H1 (cell line): Measurements from ENCODE around the gene ZFAND3. TPM values are rescaled to one million over a fixed set of nuclear protein-coding genes. Genes with fewer than 3 reads are reported as not detected.

Experiments
- CTCF ChIA-PET: fragments of 300-600 bp; sonication (Branson Sonifier 250); formaldehyde crosslinking; loops from one replicate; lab custom pipeline; 2021; ENCODE audit not compliant: partially characterized antibody; lab: Charles Lee
- POLR2A ChIA-PET: fragments of 300-600 bp; sonication (Branson Sonifier 250); formaldehyde crosslinking; loops from one replicate; lab custom pipeline; 2021; ENCODE audit warnings: inconsistent platforms; ENCODE audit not compliant: partially characterized antibody; lab: Charles Lee
- DNase-seq, 2 experiments: peaks; one replicate each; pipeline versions ENCODE4 v3.0.0 to v3.0.0-alpha.2; 2010 to 2022; ENCODE audit warnings: low spot score in 2 of 2, low read depth in 1 of 2, mixed read lengths in 1 of 2
- FAIRE-seq: peaks from 2 replicates; lab custom pipeline; 2011; peaks lifted over from hg19 to GRCh38; lab: Jason Lieb, UNC
- H2AFZ ChIP-seq: 2 replicates; pipeline ENCODE4 v1.8.1; 2012; ENCODE audit warnings: low read length, inconsistent platforms
- H2AK5ac ChIP-seq: 2 replicates; pipeline ENCODE4 v1.6.1; 2013; ENCODE audit warnings: low read depth, low read length
- H2BK120ac ChIP-seq: replicated peaks from 2 replicates; pipeline ENCODE3; 2013; ENCODE audit warnings: low read depth, low read length, inconsistent platforms
- H2BK12ac ChIP-seq: 2 replicates; pipeline ENCODE4 v1.6.1; 2013; ENCODE audit warnings: low read depth, low read length
- H2BK15ac ChIP-seq: 2 replicates; pipeline ENCODE4 v1.6.1; 2013; ENCODE audit warnings: low read length
- H2BK20ac ChIP-seq: 2 replicates; pipeline ENCODE4 v1.6.1; 2013; ENCODE audit warnings: low read length
- H2BK5ac ChIP-seq: 2 replicates; pipeline ENCODE4 v1.6.1; 2013; ENCODE audit warnings: low read depth, low read length
- H3K14ac ChIP-seq: 2 replicates; pipeline ENCODE4 v1.6.1; 2013; ENCODE audit warnings: inconsistent platforms; ENCODE audit not compliant: insufficient read length
- H3K18ac ChIP-seq: 2 replicates; pipeline ENCODE4 v1.6.1; 2013; ENCODE audit warnings: low read length; ENCODE audit errors: extremely low read depth
- H3K23ac ChIP-seq: 2 replicates; pipeline ENCODE4 v1.6.1; 2013; ENCODE audit warnings: inconsistent platforms; ENCODE audit not compliant: insufficient read length
- H3K23me2 ChIP-seq: 2 replicates; pipeline ENCODE4 v1.6.1; 2013; ENCODE audit warnings: low read depth, low read length
- H3K27ac ChIP-seq: 2 replicates; pipeline ENCODE4 v1.6.1; 2011; ENCODE audit warnings: low read depth, low read length, inconsistent platforms
- H3K27me3 ChIP-seq, 4 experiments: replicated peaks in 1 of 4; 1 replicate in 1 of 4; 2 replicates in 3 of 4; pipeline versions ENCODE4 v1.6.1 to v1.8.1; 2011 to 2013; ENCODE audit warnings: low read length in 3 of 4, mild to moderate bottlenecking in 3 of 4, inconsistent platforms in 2 of 4, mixed read lengths in 2 of 4, moderate library complexity in 1 of 4; ENCODE audit not compliant: control insufficient read depth in 3 of 4, insufficient read depth in 3 of 4; ENCODE audit errors: extremely low read depth in 1 of 4
- H3K36me3 ChIP-seq, 4 experiments: 2 replicates each; pipeline versions ENCODE4 v1.6.1 to v1.8.1; 2011 to 2013; ENCODE audit warnings: mild to moderate bottlenecking in 4 of 4, low read length in 3 of 4, moderate library complexity in 2 of 4, control low read depth in 1 of 4, inconsistent platforms in 1 of 4; ENCODE audit not compliant: insufficient read depth in 4 of 4, control insufficient read depth in 2 of 4
- H3K4ac ChIP-seq: replicated peaks from 2 replicates; pipeline ENCODE3; 2013; ENCODE audit warnings: low read length, low read depth, mixed read lengths, inconsistent platforms; ENCODE audit not compliant: insufficient read length
- H3K4me1 ChIP-seq, 4 experiments: replicated peaks in 1 of 4; 1 replicate in 1 of 4; 2 replicates in 3 of 4; pipeline versions ENCODE4 v1.6.1 to v1.8.1; 2011 to 2013; ENCODE audit warnings: low read length in 3 of 4, inconsistent platforms in 2 of 4, mixed read lengths in 1 of 4; ENCODE audit not compliant: insufficient read depth in 4 of 4, control insufficient read depth in 3 of 4
- H3K4me2 ChIP-seq, 2 experiments: 2 replicates each; pipeline versions ENCODE4 v1.6.1 to v1.8.1; 2011 to 2013; ENCODE audit warnings: low read depth in 2 of 2, low read length in 2 of 2, control low read depth in 1 of 2, inconsistent platforms in 1 of 2, mild to moderate bottlenecking in 1 of 2; ENCODE audit not compliant: insufficient read depth in 1 of 2
- H3K4me3 ChIP-seq, 4 experiments: fragments of 200-600, 300-600 bp in 1 of 4; sonication (generic), shearing (Covaris generic), sonication (Bioruptor Twin) in 1 of 4; 2 replicates each; pipeline versions ENCODE4 v1.5.1 to v1.8.1; 2011 to 2016; ENCODE audit warnings: low read length in 4 of 4, low read depth in 3 of 4, control low read depth in 2 of 4, inconsistent platforms in 2 of 4, mild to moderate bottlenecking in 2 of 4, mixed read lengths in 1 of 4, moderate library complexity in 1 of 4; ENCODE audit not compliant: insufficient read depth in 2 of 4; ENCODE audit errors: extremely low read depth in 1 of 4
- H3K56ac ChIP-seq: replicated peaks from 2 replicates; pipeline ENCODE3; 2013; ENCODE audit warnings: low read depth, mild to moderate bottlenecking, mixed read lengths, low read length, inconsistent platforms; ENCODE audit not compliant: insufficient read length
- H3K79me1 ChIP-seq: 2 replicates; pipeline ENCODE4 v1.6.1; 2013; ENCODE audit warnings: low read depth, low read length, control low read depth
- H3K79me2 ChIP-seq, 2 experiments: 2 replicates each; pipeline versions ENCODE4 v1.6.1 to v1.8.1; 2012 to 2013; ENCODE audit warnings: low read length in 2 of 2, mild to moderate bottlenecking in 2 of 2, inconsistent platforms in 1 of 2; ENCODE audit not compliant: insufficient read depth in 2 of 2, control insufficient read depth in 1 of 2
- H3K9ac ChIP-seq, 4 experiments: replicated peaks in 1 of 4; 1 replicate in 1 of 4; 2 replicates in 3 of 4; pipeline versions ENCODE4 v1.6.1 to v1.8.1; 2011 to 2013; ENCODE audit warnings: low read depth in 3 of 4, low read length in 3 of 4, control low read depth in 2 of 4, mild to moderate bottlenecking in 2 of 4, moderate library complexity in 2 of 4, inconsistent platforms in 1 of 4; ENCODE audit errors: extremely low read depth in 1 of 4
- H3K9me3 ChIP-seq, 2 experiments: 2 replicates each; pipeline versions ENCODE4 v1.6.1 to v1.8.1; 2012 to 2013; ENCODE audit warnings: mild to moderate bottlenecking in 2 of 2, moderate library complexity in 2 of 2, control low read depth in 1 of 2, inconsistent platforms in 1 of 2, low read depth in 1 of 2, low read length in 1 of 2, mixed read lengths in 1 of 2; ENCODE audit not compliant: insufficient read depth in 2 of 2
- H4K20me1 ChIP-seq, 2 experiments: replicated peaks in 1 of 2; 2 replicates each; pipeline versions ENCODE3 to v1.8.1; 2011 to 2013; ENCODE audit warnings: inconsistent platforms in 2 of 2, low read length in 2 of 2, mild to moderate bottlenecking in 1 of 2; ENCODE audit not compliant: insufficient read depth in 2 of 2, control insufficient read depth in 1 of 2
- H4K5ac ChIP-seq: 2 replicates; pipeline ENCODE4 v1.6.1; 2013; ENCODE audit warnings: low read length, low read depth, mixed read lengths, inconsistent platforms; ENCODE audit not compliant: insufficient read length
- H4K8ac ChIP-seq: 2 replicates; pipeline ENCODE4 v1.8.0; 2013; ENCODE audit warnings: mild to moderate bottlenecking, moderate library complexity, low read length, inconsistent platforms; ENCODE audit not compliant: insufficient read depth; ENCODE audit errors: extremely low read depth
- H4K91ac ChIP-seq: replicated peaks from 2 replicates; pipeline ENCODE3; 2013; ENCODE audit warnings: low read length, mixed read lengths, inconsistent platforms; ENCODE audit not compliant: insufficient read length
- ASH2L ChIP-seq: fragments of 200-600, 300-600 bp; sonication (generic); IDR thresholded peaks from one replicate; pipeline ENCODE4 v1.7.1; 2017; ENCODE audit warnings: low read length
- CREB1 ChIP-seq: IDR thresholded peaks from 2 replicates; pipeline ENCODE4 v1.6.1; 2012; ENCODE audit warnings: inconsistent platforms
- FOSL1 ChIP-seq: IDR thresholded peaks from 2 replicates; pipeline ENCODE4 v1.6.1; 2011; ENCODE audit warnings: mild to moderate bottlenecking, low read depth, low read length, moderate library complexity; ENCODE audit not compliant: insufficient read depth
- PHF8 ChIP-seq: fragments of 200-600 bp; sonication (generic); conservative IDR thresholded peaks from 2 replicates; pipeline ENCODE4 v1.7.1; 2012; ENCODE audit warnings: low read depth, mild to moderate bottlenecking, inconsistent platforms, low read length, moderate library complexity
- POLR2AphosphoS5 ChIP-seq: IDR thresholded peaks from 2 replicates; pipeline ENCODE4 v1.6.1; 2011; ENCODE audit warnings: low read depth, low read length
- RNF2 ChIP-seq: fragments of 200-900, 300-1000 bp; sonication (generic); IDR thresholded peaks from 2 replicates; pipeline ENCODE4 v1.7.1; 2016; ENCODE audit warnings: borderline replicate concordance, low read depth, mild to moderate bottlenecking, antibody characterized with exemption, low read length; ENCODE audit not compliant: poor library complexity, severe bottlenecking; ENCODE audit errors: missing control alignments
- SIX5 ChIP-seq: IDR thresholded peaks from 2 replicates; pipeline ENCODE4 v1.6.1; 2011; ENCODE audit warnings: mild to moderate bottlenecking, low read depth, low read length
- TAF7 ChIP-seq: optimal IDR thresholded peaks from 2 replicates; pipeline ENCODE3; 2011; ENCODE audit warnings: low read depth, mild to moderate bottlenecking, inconsistent platforms, low read length, moderate library complexity, borderline replicate concordance
- TCF12 ChIP-seq: IDR thresholded peaks from 2 replicates; pipeline ENCODE4 v1.6.1; 2011; ENCODE audit warnings: low read depth, mild to moderate bottlenecking, low read length
- whole genome bisulfite sequencing, 2 experiments: shearing (Covaris generic) in 1 of 2; methylation state at CpG; one replicate each; pipeline versions ENCODE4 v1.1.6 to v1.1.7; 2013 to 2015; ENCODE audit warnings: low lambda C conversion rate in 2 of 2, mixed read lengths in 2 of 2, inconsistent platforms in 1 of 2, low coverage in 1 of 2, missing lambda C conversion rate in 1 of 2; ENCODE audit not compliant: insufficient replicate concordance in 2 of 2, insufficient coverage in 1 of 2, insufficient read length in 1 of 2; ENCODE audit errors: extremely low coverage in 1 of 2, missing lambda C conversion rate in 1 of 2; 5-methylcytosine and 5-hydroxymethylcytosine counted together
- polyA plus RNA-seq, 7 experiments: library from polyadenylated mRNA; depleted of rRNA in 3 of 7; stranded (reverse) in 5 of 7; unstranded in 2 of 7; fragments of >200 nt in 5 of 7; fragments of 200-250 nt in 2 of 7; gene quantifications; 1 replicate in 5 of 7; 2 replicates in 1 of 7; 4 replicates in 1 of 7; pipeline versions ENCODE4 v1.2.1 to v1.2.3, GENCODE V29; 2011 to 2013; ENCODE audit warnings: missing spikeins in 2 of 7, mixed read lengths in 2 of 7
- total RNA-seq: library from RNA; stranded (reverse); fragmentation: NEBNext Ultra II Directional; extraction: Animal tissue kit (Norgen Biotek cat#: 25700); gene quantifications from 2 replicates; pipeline ENCODE4 v1.2.1, GENCODE V29; 2021
- TF ChIP-seq, protein P1 (sequence below): IDR thresholded peaks from 2 replicates; pipeline ENCODE4 v1.6.1; 2011; ENCODE audit warnings: low read depth, mild to moderate bottlenecking, low read length; ENCODE audit not compliant: insufficient read depth

Gene ZFAND3
- total and polyA plus RNA-seq, 2 of the 8 experiments (the other 6 are each of a cell fraction or from before 2014, with no cell fraction given), result 13.0 to 51.3 TPM

DNA sequence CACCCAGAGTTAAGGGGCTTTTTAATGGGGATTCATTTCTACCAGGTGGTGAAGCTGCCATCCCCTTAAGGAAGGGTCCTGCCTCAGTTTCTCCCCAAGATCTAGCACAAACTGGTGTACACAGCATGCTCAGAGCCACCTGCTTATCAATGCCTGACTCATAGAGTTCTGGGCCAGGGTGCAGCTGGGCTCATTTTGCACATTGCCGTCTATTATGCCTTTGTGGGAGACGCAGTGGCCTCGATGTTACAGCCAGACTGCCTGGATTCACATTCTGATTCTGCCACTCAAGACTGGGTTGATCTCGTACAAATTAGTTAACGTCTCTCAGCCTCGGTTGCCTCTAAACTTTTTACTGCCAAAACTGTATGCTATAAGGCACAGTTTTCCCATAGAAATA, 365.7 kb downstream of the ZFAND3 start:
- H4K20me1 ChIP-seq, result no peaks in the 10 kb centered on the region
- H3K9me3 ChIP-seq, result no peaks in the 10 kb centered on the region
- no peaks in the 10 kb centered on the region for H3K36me3 ChIP-seq
- H3K27ac ChIP-seq, result no peak overlapping the region
- no peak overlapping the region for H4K8ac ChIP-seq
- H3K4me3 ChIP-seq, result no peak overlapping the region
- no peak overlapping the region for H3K4me2 ChIP-seq
- H2BK12ac ChIP-seq, result no peak overlapping the region
- H2BK5ac ChIP-seq, result no peak overlapping the region
- H3K4ac ChIP-seq, result no peak overlapping the region
- no peak overlapping the region for H3K9ac ChIP-seq
- H3K23me2 ChIP-seq, result no peaks in the 10 kb centered on the region
- H4K5ac ChIP-seq, result no peak overlapping the region
- H3K56ac ChIP-seq, result no peak overlapping the region
- no peaks in the 10 kb centered on the region for H3K79me1 ChIP-seq
- no peak overlapping the region for H4K91ac ChIP-seq
- H3K79me2 ChIP-seq, result no peaks in the 10 kb centered on the region
- WGBS, 2 experiments, result 98% methylated on average over 6 of the region's 6 CpGs; no CpG with 5 or more reads in 1 of the 2 experiments
- ChIA-PET POLR2A (no interaction called here), CTCF (no interaction called here)
- H2AK5ac ChIP-seq, result no peak overlapping the region
- no peaks in the 10 kb centered on the region for H3K27me3 ChIP-seq
- H2BK120ac ChIP-seq, result no peak overlapping the region
- no peak overlapping the region for H2AFZ ChIP-seq
- H3K14ac ChIP-seq, result no peak overlapping the region
- H3K4me1 ChIP-seq, result peaks cover 1 to 10% (median 3%) of the 10 kb centered on the region in 4 experiments; a peak in 4 of 7 replicates
- no peak overlapping the region for H3K18ac ChIP-seq
- FAIRE-seq (no peak), DNase-seq (no peak)
- H3K23ac ChIP-seq, result no peak overlapping the region
- H2BK15ac ChIP-seq, result no peak overlapping the region
- H2BK20ac ChIP-seq, result no peak overlapping the region
- TF ChIP-seq ASH2L (no peak), POLR2AphosphoS5 (no peak), TAF7 (no peak), TCF12 (no peak), PHF8 (no peak), CREB1 (no peak), FOSL1 (no peak), SIX5 (no peak), RNF2 (no peak)
- TF ChIP-seq, protein P1, sequence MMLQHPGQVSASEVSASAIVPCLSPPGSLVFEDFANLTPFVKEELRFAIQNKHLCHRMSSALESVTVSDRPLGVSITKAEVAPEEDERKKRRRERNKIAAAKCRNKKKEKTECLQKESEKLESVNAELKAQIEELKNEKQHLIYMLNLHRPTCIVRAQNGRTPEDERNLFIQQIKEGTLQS, result no peak
